GM21381 (cell line): ENCODE results near the gene DYNC1H1.

Experiments used
- ATAC-seq: cut with Tn5 transposase; IDR thresholded peaks from one replicate; pipeline ENCODE4 v1.9.1; 2021; ENCODE audit warnings: mild to moderate bottlenecking, moderate library complexity; ENCODE audit not compliant: unreplicated experiment

Gene DYNC1H1

GRCh38 chr14:101988377-101988776, 24.0 kb downstream of the DYNC1H1 start:
- no peak for ATAC-seq

- no peak for ATAC-seq
Observed at GRCh38 chr14:101991352-101991751, 27.0 kb downstream of the DYNC1H1 start.

GRCh38 chr14:101992708-101993107, 28.3 kb downstream of the DYNC1H1 start:
- peak; percentile 93 for ATAC-seq

- ATAC-seq, result no peak
Observed at GRCh38 chr14:101997429-101998336, 33.3 kb downstream of the DYNC1H1 start.

GRCh38 chr14:102000902-102001301, 36.5 kb downstream of the DYNC1H1 start:
- no peak for ATAC-seq

- no peak for ATAC-seq
Observed at GRCh38 chr14:102005336-102005735, 41.0 kb downstream of the DYNC1H1 start.

GRCh38 chr14:102007916-102008418, 43.6 kb downstream of the DYNC1H1 start:
- no peak for ATAC-seq

GRCh38 chr14:102008891-102009290, 44.5 kb downstream of the DYNC1H1 start:
- no peak for ATAC-seq

- ATAC-seq, result no peak
Observed at GRCh38 chr14:102011631-102012030, 47.3 kb downstream of the DYNC1H1 start.

GRCh38 chr14:102012336-102012735, 48.0 kb downstream of the DYNC1H1 start:
- no peak for ATAC-seq

- ATAC-seq, result no peak
Observed at GRCh38 chr14:102013669-102014200, 49.4 kb downstream of the DYNC1H1 start.

GRCh38 chr14:102015045-102015685, 50.8 kb downstream of the DYNC1H1 start:
- ATAC-seq, result no peak

- no peak for ATAC-seq
Observed at GRCh38 chr14:102015771-102016170, 51.4 kb downstream of the DYNC1H1 start.

GRCh38 chr14:102016420-102017090, 52.2 kb downstream of the DYNC1H1 start:
- ATAC-seq, result no peak

GRCh38 chr14:102018251-102018650, 53.9 kb downstream of the DYNC1H1 start:
- ATAC-seq, result no peak

GRCh38 chr14:102019006-102019540, 54.7 kb downstream of the DYNC1H1 start:
- ATAC-seq, result no peak

- ATAC-seq, result no peak
Observed at GRCh38 chr14:102020058-102020971, 55.9 kb downstream of the DYNC1H1 start.

- ATAC-seq, result no peak
Observed at GRCh38 chr14:102026934-102027333, 62.6 kb downstream of the DYNC1H1 start.

GRCh38 chr14:102027951-102028350, 63.6 kb downstream of the DYNC1H1 start:
- no peak for ATAC-seq

GRCh38 chr14:102028733-102029132, 64.4 kb downstream of the DYNC1H1 start:
- no peak for ATAC-seq
